Naive B cell (primary cell): Measurements from ENCODE around the gene CTPS1. TPM values are rescaled to one million over a fixed set of nuclear protein-coding genes. Genes with fewer than 3 reads are reported as not detected.

Experiments used
- ATAC-seq, 2 donors: fragments of 150-1000 bp; cut with Tn5 transposase; 2 replicates each; pipeline ENCODE4 v1.10.0; 2021; ENCODE audit warnings: low read depth in 2 of 2, mild to moderate bottlenecking in 2 of 2, moderate library complexity in 2 of 2
- DNase-seq: peaks from one replicate; pipeline ENCODE4 v3.0.0; 2022
- H3K27ac Mint-ChIP-seq, 6 donors: one replicate each; pipeline ENCODE4 v1.8.0; 2020 to 2022; ENCODE audit warnings: mild to moderate bottlenecking in 6 of 6, mixed read lengths in 6 of 6, moderate library complexity in 5 of 6, inconsistent platforms in 2 of 6
- H3K27me3 Mint-ChIP-seq, 3 donors: one replicate each; pipeline ENCODE4 v1.8.0; 2021 to 2022; ENCODE audit warnings: mixed read lengths in 3 of 3, mild to moderate bottlenecking in 1 of 3
- H3K36me3 Mint-ChIP-seq, 2 donors: one replicate each; pipeline ENCODE4 v1.8.0; 2020 to 2022; ENCODE audit warnings: mixed read lengths in 2 of 2, inconsistent platforms in 1 of 2, mild to moderate bottlenecking in 1 of 2
- H3K4me1 Mint-ChIP-seq, 3 donors: one replicate each; pipeline ENCODE4 v1.8.0; 2020 to 2022; ENCODE audit warnings: mixed read lengths in 3 of 3, inconsistent platforms in 1 of 3, mild to moderate bottlenecking in 1 of 3, moderate library complexity in 1 of 3
- H3K4me3 Mint-ChIP-seq, 8 donors: one replicate each; pipeline ENCODE4 v1.8.0; 2020 to 2022; ENCODE audit warnings: mild to moderate bottlenecking in 8 of 8, mixed read lengths in 8 of 8, moderate library complexity in 8 of 8, inconsistent platforms in 2 of 8
- H3K9me3 Mint-ChIP-seq, 7 donors: one replicate each; pipeline ENCODE4 v1.8.0; 2020 to 2022; ENCODE audit warnings: mixed read lengths in 7 of 7, mild to moderate bottlenecking in 5 of 7, inconsistent platforms in 2 of 7, moderate library complexity in 1 of 7
- polyA plus RNA-seq, 6 donors: library from polyadenylated mRNA; unstranded; fragments of 300-500 nt; fragmentation: Illumina TruSeq; gene quantifications; one replicate each; pipeline ENCODE4 v1.2.3, GENCODE V29; 2021; ENCODE audit warnings: low read depth in 6 of 6

The CTPS1 gene
- polyA plus RNA-seq, 6 donors from 2014 or later, result 13.8 to 18.0 (median 15.8) TPM

DNA sequence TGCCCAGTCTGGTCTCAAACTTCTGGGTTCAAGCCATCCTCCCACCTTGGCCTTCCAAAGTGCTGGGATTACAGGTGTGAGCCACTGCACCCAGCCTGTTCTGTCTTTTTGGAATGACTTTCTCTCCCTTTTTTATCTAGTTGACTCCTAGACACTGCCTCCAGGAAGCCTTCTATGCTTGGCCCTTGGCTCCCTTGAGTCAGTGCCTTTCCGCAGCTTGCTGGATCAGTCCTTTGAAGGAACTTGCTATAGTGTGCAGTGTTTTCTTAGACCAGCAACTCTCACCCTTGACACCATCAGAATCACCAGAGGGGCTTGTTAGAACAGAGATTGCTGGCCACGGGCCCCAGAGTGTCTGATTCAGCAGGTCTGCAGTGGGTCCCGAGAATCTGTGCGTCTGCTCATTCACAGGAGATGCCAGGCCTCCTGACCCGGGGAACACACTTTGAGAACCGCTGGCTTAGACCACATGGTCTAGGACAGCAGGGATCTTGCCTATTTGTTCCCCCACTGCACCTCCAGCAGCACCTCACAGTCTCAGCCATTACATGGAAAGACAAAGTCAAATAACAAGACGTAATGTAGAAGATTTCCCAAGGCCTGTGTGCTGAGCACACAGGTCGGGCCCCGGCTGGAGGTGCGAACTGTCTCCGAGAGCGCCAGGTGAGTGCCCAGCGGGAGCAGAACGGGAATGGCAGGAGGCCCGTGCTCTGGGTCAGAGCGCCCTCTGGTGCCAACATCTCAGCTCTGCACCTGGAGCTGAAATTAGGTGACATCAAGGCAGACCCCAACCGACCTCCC lies 27.4 kb upstream of the CTPS1 start:
- ATAC-seq (peak; percentile 40 to 51), DNase-seq (peak; percentile 26)
- H3K9me3 Mint-ChIP-seq, result peaks cover 0 to 5% (median 0%) of the 10 kb centered on the region in 7 donors
- no peaks in the 10 kb centered on the region for H3K36me3 Mint-ChIP-seq
- H3K4me3 Mint-ChIP-seq, result peak overlapping the region in 1 of 8 donors; percentile 12
- H3K27ac Mint-ChIP-seq, result no peak overlapping the region
- H3K27me3 Mint-ChIP-seq, result peaks cover 34 to 49% (median 40%) of the 10 kb centered on the region in 3 donors
- H3K4me1 Mint-ChIP-seq, result peaks cover 9 to 15% (median 10%) of the 10 kb centered on the region in 3 donors

GRCh38 chr1:40952744-40953315 lies 26.7 kb upstream of the CTPS1 start:
- ATAC-seq, result no peak
- Mint-ChIP-seq H3K4me3 (peak overlapping the region in 1 of 8 donors; percentile 12), H3K4me1 (peaks cover 9 to 15% (median 10%) of the 10 kb centered on the region in 3 donors)

GRCh38 chr1:40954626-40955025 lies 24.9 kb upstream of the CTPS1 start:
- peak overlapping the region in 2 of 6 donors; percentile 29 to 57 for H3K27ac Mint-ChIP-seq
- ATAC-seq, result no peak
- H3K9me3 Mint-ChIP-seq, result peaks cover 0 to 13% (median 0%) of the 10 kb centered on the region in 7 donors

More at GRCh38 chr1:40952744-40953315, 26.7 kb upstream of the CTPS1 start:
- Mint-ChIP-seq H3K27me3 (peaks cover 34 to 49% (median 40%) of the 10 kb centered on the region in 3 donors), H3K36me3 (no peaks in the 10 kb centered on the region), H3K27ac (no peak overlapping the region), H3K9me3 (peaks cover 0 to 5% (median 0%) of the 10 kb centered on the region in 7 donors)
- no peak for DNase-seq

GRCh38 chr1:40955266-40955665 lies 24.2 kb upstream of the CTPS1 start:
- Mint-ChIP-seq H3K9me3 (peaks cover 0 to 13% (median 0%) of the 10 kb centered on the region in 7 donors), H3K36me3 (peaks cover 0 to 7% of the 10 kb centered on the region in 2 donors), H3K27me3 (peaks cover 26 to 35% (median 28%) of the 10 kb centered on the region in 3 donors), H3K27ac (no peak overlapping the region), H3K4me3 (no peak overlapping the region), H3K4me1 (peaks cover 9 to 10% (median 9%) of the 10 kb centered on the region in 3 donors)
- DNase-seq, result no peak
- no peak for ATAC-seq

More at GRCh38 chr1:40954626-40955025, 24.9 kb upstream of the CTPS1 start:
- Mint-ChIP-seq H3K27me3 (peaks cover 26 to 37% (median 28%) of the 10 kb centered on the region in 3 donors), H3K4me3 (no peak overlapping the region), H3K4me1 (peaks cover 9 to 10% (median 9%) of the 10 kb centered on the region in 3 donors), H3K36me3 (peaks cover 0 to 7% of the 10 kb centered on the region in 2 donors)
- DNase-seq, result no peak

DNA sequence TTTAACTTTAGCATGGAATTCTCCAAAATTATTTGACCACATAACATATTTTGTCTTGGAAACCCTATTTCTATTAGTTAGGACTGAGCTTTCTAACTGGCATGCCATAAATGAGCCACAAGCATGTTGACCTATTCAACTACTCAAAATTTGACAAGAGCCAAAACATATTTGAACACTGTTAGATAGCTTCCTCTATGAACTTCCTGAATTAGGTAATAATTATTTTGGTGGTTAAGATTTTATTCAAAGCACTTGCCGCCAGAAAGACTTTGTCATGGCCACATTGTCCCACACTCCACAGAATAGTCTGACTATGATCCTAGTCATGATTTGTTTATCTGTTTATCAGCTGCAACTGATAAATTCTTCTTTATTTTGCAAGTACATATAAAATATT lies 23.1 kb upstream of the CTPS1 start:
- peaks cover 26 to 35% (median 28%) of the 10 kb centered on the region in 3 donors for H3K27me3 Mint-ChIP-seq
- peaks cover 0 to 7% of the 10 kb centered on the region in 2 donors for H3K36me3 Mint-ChIP-seq
- H3K9me3 Mint-ChIP-seq, result peaks cover 0 to 13% (median 0%) of the 10 kb centered on the region in 7 donors
- no peak overlapping the region for H3K27ac Mint-ChIP-seq
- ATAC-seq (no peak), DNase-seq (no peak)
- H3K4me1 Mint-ChIP-seq, result peaks cover 9 to 10% (median 9%) of the 10 kb centered on the region in 3 donors
- no peak overlapping the region for H3K4me3 Mint-ChIP-seq

DNA sequence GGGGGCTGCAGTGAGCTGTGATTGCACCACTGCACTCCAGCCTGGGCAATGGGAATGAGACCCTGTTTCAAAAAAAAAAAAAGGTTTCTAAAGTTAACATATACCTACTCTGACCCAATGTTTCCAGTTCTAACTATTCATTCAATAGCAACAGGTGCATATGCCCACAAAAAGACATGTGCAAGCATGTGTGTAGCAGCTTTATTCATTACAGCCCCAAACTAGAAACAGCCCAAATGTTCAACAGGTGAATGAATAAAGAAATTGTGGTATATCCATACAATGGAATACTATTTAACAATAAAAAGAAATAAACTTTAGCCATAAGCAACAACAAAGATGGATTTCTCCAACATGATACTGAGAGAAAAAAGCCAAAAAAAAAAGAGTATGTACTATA lies 21.3 kb upstream of the CTPS1 start:
- H3K27ac Mint-ChIP-seq, result no peak overlapping the region
- H3K9me3 Mint-ChIP-seq, result peaks cover 0 to 13% (median 0%) of the 10 kb centered on the region in 7 donors
- DNase-seq, result no peak
- no peak for ATAC-seq
- H3K27me3 Mint-ChIP-seq, result peaks cover 15 to 22% (median 18%) of the 10 kb centered on the region in 3 donors
- peaks cover 0 to 7% of the 10 kb centered on the region in 2 donors for H3K36me3 Mint-ChIP-seq
- H3K4me1 Mint-ChIP-seq, result peaks cover 0 to 2% (median 0%) of the 10 kb centered on the region in 3 donors
- no peak overlapping the region for H3K4me3 Mint-ChIP-seq

GRCh38 chr1:40965531-40965930 lies 14.0 kb upstream of the CTPS1 start:
- no peak for DNase-seq
- Mint-ChIP-seq H3K4me3 (peak overlapping the region in 1 of 8 donors; percentile 74), H3K4me1 (no peaks in the 10 kb centered on the region), H3K9me3 (no peaks in the 10 kb centered on the region), H3K36me3 (no peaks in the 10 kb centered on the region), H3K27ac (no peak overlapping the region), H3K27me3 (no peaks in the 10 kb centered on the region)
- no peak for ATAC-seq

DNA sequence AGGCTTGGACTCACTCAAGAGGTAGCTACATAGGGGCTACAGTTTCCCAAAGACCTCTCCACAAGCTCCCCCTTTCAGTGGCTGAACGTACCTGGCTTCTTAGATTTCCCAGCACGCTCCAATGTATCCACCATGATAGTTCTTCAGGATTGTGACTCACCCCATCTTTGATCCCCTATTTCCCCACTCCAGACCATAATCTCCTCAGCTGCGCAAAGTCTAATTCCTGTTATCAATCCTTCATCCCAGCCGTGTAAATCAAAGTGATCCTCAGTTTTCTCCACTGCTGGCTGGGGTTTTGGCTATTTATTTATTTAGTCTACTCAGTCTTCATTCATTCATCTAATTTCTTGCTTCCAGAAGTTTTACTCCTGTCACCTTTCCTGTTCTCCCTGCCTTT lies 13.1 kb upstream of the CTPS1 start:
- DNase-seq, result no peak
- Mint-ChIP-seq H3K4me1 (no peaks in the 10 kb centered on the region), H3K27ac (no peak overlapping the region), H3K27me3 (no peaks in the 10 kb centered on the region), H3K4me3 (no peak overlapping the region), H3K36me3 (no peaks in the 10 kb centered on the region), H3K9me3 (no peaks in the 10 kb centered on the region)
- ATAC-seq, result no peak

- Mint-ChIP-seq H3K4me3 (no peak overlapping the region), H3K36me3 (no peaks in the 10 kb centered on the region), H3K4me1 (no peaks in the 10 kb centered on the region), H3K9me3 (no peaks in the 10 kb centered on the region), H3K27me3 (no peaks in the 10 kb centered on the region), H3K27ac (peak overlapping the region in 1 of 6 donors; percentile 37)
- DNase-seq (no peak), ATAC-seq (no peak)
These were observed 10.1 kb upstream of the CTPS1 start for GRCh38 chr1:40969445-40969844.

DNA sequence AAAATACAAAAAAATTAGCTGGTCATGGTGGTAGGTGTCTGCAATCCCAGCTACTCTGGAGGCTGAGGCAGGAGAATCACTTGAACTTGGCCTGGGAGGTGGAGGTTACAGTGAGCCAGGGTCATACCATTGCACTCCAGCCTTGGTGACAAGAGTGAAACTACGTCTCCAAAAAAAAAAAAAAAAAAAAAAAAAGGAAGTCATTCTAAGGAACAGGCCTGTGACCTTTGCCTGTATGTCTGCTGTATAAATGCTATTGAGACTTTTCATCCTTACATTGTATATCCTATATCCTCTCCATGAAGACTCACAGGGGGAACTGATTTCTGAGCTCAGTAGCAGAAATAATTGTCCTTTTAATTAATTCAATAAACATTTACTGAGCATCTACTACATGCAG lies 7.5 kb upstream of the CTPS1 start:
- Mint-ChIP-seq H3K9me3 (no peaks in the 10 kb centered on the region), H3K27ac (no peak overlapping the region)

DNA sequence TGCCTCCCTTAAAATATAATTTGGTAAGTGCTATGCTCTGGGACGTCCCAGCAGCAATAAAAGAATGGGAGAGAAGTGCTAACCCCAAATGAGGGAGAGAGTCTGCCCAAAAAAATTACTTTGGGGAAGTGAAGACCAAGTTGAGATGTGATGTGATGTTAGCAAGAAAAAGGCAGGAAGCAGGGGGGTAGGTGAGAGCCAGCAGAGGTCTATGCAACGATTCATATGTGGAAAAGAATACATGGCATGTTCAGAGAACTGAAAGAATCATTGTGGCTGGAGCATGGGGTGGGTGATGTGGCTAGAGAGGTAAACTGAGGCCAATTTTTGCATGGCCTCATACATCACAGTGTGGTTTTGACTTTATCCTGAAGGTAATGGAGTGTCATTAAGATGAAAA lies 5.6 kb upstream of the CTPS1 start:
- Mint-ChIP-seq H3K4me3 (no peak overlapping the region), H3K9me3 (no peaks in the 10 kb centered on the region), H3K27ac (no peak overlapping the region), H3K4me1 (peaks cover 1 to 4% (median 2%) of the 10 kb centered on the region in 3 donors), H3K36me3 (no peaks in the 10 kb centered on the region), H3K27me3 (no peaks in the 10 kb centered on the region)
- ATAC-seq, result no peak
- no peak for DNase-seq

More for the DNA sequence above, 7.5 kb upstream of the CTPS1 start:
- DNase-seq (no peak), ATAC-seq (no peak)
- no peaks in the 10 kb centered on the region for H3K36me3 Mint-ChIP-seq
- no peaks in the 10 kb centered on the region for H3K27me3 Mint-ChIP-seq
- H3K4me1 Mint-ChIP-seq, result no peaks in the 10 kb centered on the region
- no peak overlapping the region for H3K4me3 Mint-ChIP-seq

DNA sequence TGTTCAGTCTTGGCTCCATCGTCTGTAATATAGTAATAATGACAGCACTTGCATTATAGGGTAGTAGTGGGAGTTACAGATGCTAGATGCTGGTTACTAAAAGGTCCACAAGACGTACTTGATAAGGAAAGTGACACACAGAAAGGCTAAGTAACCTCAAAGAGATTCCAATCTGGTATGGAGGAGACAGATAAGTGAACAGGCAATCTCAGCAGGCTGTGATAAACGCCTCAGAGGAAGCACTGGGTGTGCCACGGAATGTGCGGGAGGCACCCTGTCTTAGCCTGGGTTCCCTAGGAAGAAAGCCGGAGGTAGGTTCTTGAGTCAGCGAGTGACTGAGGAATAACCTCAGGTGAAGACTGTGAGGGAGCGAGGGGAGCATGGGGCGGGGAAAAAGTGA lies 4.6 kb upstream of the CTPS1 start:
- H3K27ac Mint-ChIP-seq, result no peak overlapping the region
- H3K4me1 Mint-ChIP-seq, result peaks cover 1 to 6% (median 3%) of the 10 kb centered on the region in 3 donors
- peak overlapping the region in 1 of 8 donors; percentile 30 for H3K4me3 Mint-ChIP-seq
- no peaks in the 10 kb centered on the region for H3K27me3 Mint-ChIP-seq
- no peaks in the 10 kb centered on the region for H3K9me3 Mint-ChIP-seq
- H3K36me3 Mint-ChIP-seq, result no peaks in the 10 kb centered on the region
- DNase-seq (no peak), ATAC-seq (no peak)

DNA sequence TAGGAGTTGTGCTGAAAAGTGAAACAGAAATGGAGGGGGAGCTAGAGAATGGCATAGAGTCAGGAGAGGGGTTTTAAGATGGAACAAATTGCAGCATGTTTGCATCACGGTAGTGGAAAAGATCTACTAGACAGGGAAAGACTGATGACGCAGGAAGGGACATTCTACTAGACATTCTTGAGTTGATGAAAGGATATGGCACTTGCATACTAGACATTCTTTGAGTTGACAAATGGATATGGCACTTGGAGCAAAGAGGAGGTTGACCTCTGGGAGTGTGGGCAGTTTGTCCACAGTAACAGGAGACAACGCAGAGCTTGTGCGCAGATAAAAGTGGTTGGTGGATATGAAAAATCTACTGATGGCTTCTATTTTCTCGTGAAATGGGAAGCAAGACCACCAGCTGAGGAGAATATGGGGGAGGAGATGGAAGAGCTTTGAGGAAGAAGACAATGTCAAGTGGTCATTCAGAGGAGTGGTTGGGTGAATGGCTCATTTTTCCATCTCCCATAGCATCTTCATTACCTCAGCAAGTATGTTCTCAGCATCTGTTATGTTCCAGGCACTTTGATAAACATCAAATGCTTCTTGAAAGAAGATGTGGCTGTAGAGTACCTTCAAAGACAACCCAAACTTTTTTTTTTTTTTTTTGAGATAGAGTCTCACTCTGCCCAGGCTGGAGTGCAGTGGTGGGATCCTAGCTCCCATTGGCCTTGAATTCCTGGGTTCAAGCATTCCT lies 2.4 kb upstream of the CTPS1 start:
- H3K4me1 Mint-ChIP-seq, result peaks cover 17 to 22% (median 18%) of the 10 kb centered on the region in 3 donors
- peak overlapping the region in 2 of 6 donors; percentile 27 to 39 for H3K27ac Mint-ChIP-seq
- DNase-seq, result no peak
- H3K27me3 Mint-ChIP-seq, result no peaks in the 10 kb centered on the region
- ATAC-seq, result no peak
- H3K9me3 Mint-ChIP-seq, result no peaks in the 10 kb centered on the region
- H3K4me3 Mint-ChIP-seq, result peak overlapping the region in 4 of 8 donors; percentile 7 to 72 (median 30)
- no peaks in the 10 kb centered on the region for H3K36me3 Mint-ChIP-seq
